ENCODE data around the gene PTPRG.

PTPRG gene

DNA sequence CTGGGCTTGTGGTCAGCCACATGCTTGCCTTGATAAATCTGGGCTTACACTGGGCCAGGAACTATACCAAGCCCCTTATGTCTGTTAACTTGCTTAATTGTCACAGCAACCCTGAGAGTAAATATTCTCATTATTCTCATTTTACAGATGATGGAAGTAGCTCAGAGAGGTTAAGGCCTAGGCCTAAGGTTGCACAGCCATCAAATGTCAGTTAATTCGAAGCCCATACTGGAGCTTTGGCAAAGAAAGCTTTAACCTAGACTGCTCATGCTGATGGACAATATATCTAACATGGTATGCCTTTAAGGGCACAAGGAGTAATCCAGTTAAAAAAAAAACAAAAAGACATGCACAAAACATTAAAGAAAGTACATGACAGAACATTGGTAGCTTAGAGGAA lies 591.9 kb downstream of the PTPRG start:
- no peak for DNase-seq (ENCODE audit: low read depth)

DNA sequence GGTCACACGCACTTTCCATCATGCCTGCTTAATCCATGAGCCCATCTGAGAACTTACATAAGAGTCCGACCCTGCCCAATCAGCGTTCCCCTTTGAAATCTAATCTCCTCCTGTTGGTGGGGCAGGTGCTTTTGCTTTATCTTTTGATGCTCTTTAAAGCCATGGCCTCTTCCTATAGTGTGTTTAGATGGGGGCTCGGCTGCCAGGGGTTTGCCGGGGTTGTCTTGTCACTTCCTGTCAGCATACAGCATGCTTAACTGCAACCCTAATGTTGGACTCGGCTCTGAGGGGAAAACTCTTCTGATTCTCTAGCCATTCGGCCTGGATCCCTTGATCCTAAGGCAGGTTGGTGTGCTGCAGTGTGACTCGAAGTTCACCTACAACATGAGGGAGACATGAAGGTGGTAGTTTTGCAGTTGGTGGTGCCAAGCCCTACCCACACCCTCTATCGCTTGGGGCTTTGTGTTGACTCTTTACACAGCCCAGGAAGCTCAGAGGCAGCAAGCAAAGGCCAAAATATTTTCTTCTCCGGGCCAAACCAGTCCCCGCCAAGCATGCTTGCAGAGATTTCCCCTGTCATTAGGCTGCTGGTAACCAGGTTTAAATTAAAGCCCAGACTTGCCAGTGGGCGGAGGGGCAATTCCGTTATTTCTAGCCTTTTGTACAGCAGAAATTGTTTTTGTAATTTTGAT lies 593.2 kb downstream of the PTPRG start:
- DNase-seq (ENCODE audit: low read depth): no peak

- DNase-seq (ENCODE audit: low read depth): no peak
These were observed 597.8 kb downstream of the PTPRG start for GRCh38 chr3:62159056-62159708.

GRCh38 chr3:62159709-62160092 lies 598.3 kb downstream of the PTPRG start:
- peak; percentile 70 for DNase-seq (ENCODE audit: low read depth)

GRCh38 chr3:62161371-62161770 lies 600.0 kb downstream of the PTPRG start:
- DNase-seq (ENCODE audit: low read depth): peak; percentile 78

DNA sequence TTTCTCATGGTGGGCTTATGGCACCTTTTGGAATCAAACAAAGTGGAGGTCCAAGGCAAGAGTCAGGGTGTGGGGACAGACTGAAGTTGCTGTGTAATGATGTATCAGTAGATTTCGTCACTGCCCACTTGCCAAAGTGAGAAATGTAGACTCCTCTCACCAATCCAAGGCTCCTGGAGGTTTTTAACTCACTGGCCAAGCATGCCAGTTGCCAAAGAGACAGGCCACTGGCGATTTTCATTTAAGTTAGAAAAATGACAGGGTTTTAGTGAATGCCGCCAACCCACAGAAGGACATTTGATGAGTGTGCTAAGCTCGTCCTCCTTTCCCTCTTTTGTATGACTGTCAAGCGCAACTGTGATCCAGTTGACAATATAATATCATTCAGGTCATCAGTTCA lies 602.8 kb downstream of the PTPRG start:
- no peak for DNase-seq (ENCODE audit: low read depth)

DNA sequence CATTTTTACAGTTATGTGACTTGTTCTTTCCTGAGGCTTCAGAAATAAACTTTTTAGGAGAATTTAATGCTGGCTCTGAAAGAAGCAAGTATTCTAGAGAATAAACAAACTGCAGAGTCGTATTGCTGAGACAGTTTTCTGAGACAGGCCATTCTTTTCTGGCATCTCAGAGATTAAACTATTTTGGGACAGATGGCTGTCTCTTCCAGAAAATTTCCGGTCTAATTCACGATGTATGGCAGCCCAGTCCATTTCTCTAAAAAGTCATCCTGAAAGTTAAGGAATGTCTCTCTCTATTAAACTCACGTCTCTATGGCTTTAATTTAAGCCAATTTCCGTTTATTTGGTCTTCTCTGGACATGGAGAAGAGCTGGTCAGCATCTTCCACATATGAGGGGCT lies 603.4 kb downstream of the PTPRG start:
- DNase-seq (ENCODE audit: low read depth): no peak

DNA sequence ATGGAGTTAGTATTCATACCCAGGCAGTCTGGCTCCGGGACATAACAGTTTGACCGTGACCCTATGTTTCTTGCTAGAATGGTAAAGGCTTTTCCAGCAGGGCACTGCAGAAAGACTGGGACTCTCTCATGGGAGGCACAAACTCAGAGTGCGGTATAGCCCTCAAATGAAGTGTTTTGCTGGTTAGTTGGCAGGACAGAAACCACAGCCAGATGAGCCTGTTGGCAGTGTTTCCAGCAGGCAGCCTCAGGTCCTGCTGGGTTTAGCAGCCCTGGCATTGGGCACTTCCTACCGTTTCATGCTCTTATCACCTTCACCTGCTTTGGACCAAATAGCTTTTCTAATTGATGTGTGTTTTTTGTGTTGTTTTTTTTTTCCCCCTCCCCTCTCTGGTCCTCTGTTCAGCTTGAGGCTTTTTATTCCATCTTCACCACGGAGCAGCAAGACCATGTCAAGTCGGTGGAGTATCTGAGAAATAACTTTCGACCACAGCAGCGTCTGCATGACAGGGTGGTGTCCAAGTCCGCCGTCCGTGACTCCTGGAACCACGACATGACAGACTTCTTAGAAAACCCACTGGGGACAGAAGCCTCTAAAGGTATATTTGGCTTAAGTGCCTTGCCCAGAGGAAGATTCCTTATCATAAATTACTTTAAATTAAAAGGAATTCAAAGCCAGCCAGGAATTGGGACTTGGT lies 606.3 kb downstream of the PTPRG start:
- no peak for DNase-seq (ENCODE audit: low read depth)

GRCh38 chr3:62168356-62168755 lies 607.0 kb downstream of the PTPRG start:
- no peak for DNase-seq (ENCODE audit: low read depth)

GRCh38 chr3:62169906-62170660 lies 608.7 kb downstream of the PTPRG start:
- DNase-seq (ENCODE audit: low read depth): peak; percentile 68

- DNase-seq (ENCODE audit: low read depth): no peak
These were observed 610.4 kb downstream of the PTPRG start for GRCh38 chr3:62171789-62172188.

DNA sequence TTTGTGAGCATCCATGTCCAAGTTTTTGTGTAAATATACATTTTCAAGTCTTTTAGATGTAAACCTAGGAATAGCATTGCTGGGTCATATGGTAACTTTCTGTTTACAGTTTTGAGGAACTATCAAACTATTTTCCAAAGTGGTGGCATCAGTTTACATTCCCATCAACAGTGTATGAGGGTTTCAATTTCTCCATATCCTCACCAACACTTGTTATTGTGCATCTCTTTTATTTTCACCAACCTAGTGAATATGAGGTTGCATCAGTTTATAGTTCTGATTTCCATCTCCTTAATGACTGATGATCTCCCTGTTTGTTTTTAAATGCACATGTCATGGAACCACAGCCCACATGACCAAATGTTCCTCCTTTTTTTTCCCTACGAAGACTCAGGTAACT lies 610.8 kb downstream of the PTPRG start:
- no peak for DNase-seq (ENCODE audit: low read depth)

GRCh38 chr3:62173939-62174515 lies 612.7 kb downstream of the PTPRG start:
- no peak for DNase-seq (ENCODE audit: low read depth)

- no peak for DNase-seq (ENCODE audit: low read depth)
These were observed 613.8 kb downstream of the PTPRG start for GRCh38 chr3:62175161-62175560.

DNA sequence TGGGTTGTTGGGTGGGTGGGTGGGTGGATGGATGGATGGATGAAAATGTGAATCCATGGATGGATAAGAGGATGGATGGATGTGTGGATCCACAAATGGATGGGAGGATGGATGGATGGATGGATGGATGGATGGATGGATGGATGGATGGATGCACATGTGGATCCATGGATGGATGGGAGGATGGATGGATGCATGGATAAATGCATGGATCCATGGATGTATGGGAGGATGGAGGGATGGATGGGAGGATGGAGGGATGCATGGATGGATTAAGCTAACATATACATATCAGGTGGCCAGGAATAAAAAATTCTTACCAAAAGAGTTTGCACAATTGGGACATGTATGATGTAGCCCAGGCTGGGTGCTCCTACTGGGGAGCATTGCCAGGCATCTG lies 616.7 kb downstream of the PTPRG start:
- no peak for DNase-seq (ENCODE audit: low read depth)

DNA sequence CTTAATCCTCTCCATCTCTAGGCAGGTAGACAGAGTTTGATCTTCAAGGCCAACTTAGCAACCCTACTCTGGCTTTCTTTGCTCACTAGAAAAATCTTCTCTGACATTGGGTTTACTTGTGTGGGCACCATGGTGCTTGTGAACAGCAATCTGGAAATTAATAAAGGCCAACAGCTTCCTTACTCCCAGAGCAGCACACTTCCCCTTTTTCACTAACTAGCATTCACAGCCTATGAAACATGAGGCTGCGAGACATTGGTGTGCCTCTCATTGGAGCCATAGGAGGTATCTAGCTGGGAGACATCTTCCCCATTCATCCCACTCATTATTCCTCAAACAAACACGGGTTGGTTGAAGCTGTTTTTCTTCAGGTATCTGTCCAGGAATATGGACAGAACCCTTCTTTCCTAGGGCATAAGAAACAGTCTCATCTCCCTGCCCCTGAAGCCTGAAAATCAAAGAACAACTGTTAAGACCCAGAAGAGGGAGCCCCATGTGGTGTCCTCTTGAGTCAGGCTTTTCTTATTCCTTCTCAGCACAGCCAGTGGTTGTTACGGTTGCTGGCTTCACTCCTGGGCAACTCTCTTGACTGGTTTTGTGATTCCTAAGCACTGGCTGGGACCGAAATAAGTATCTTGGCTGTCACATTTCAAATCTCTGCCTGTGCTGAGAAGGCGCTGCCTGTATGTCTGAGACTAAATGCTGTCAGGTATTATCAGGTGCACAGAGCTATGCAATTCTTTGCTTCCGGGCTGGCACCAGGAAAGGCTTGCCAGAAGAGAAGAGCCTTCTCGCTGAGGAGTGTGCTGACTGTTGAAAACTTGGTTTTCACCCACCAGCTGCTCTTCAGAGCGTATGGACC lies 617.6 kb downstream of the PTPRG start:
- DNase-seq (ENCODE audit: low read depth): no peak

- no peak for DNase-seq (ENCODE audit: low read depth)
These were observed 619.1 kb downstream of the PTPRG start for GRCh38 chr3:62180514-62180913.

DNA sequence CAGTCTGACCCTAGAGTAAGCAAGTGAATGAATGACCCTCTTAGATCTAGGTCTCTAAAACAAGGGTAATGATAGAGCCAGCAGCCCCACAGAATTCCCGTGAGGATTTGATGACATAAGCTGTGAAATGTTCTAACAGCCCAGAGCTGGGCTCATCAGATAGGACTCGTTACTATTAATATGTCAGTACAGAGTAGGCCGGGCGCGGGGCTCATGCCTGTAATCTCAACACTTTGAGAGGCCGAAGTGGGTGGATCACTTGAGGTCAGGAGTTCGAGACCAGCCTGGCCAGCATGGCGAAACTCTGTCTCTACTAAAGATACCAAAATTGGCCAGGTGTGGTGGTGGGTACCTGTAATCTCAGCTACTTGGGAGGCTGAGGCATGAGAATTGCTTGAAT lies 621.7 kb downstream of the PTPRG start:
- no peak for DNase-seq (ENCODE audit: low read depth)

GRCh38 chr3:62183969-62184368 lies 622.6 kb downstream of the PTPRG start:
- DNase-seq (ENCODE audit: low read depth): no peak

- peak; percentile 43 for DNase-seq (ENCODE audit: low read depth)
These were observed 623.2 kb downstream of the PTPRG start for GRCh38 chr3:62184559-62184958.

GRCh38 chr3:62187022-62187431 lies 625.7 kb downstream of the PTPRG start:
- peak; percentile 33 for DNase-seq (ENCODE audit: low read depth)

Measured in iris pigment epithelial cell (primary cell).